ENCODE measurements around the gene CHAC2. TPM values are rescaled to one million over a fixed set of nuclear protein-coding genes. Genes with fewer than 3 reads are reported as not detected.

Gene CHAC2
- total and polyA plus RNA-seq, 2 of the 4 experiments (the other 2 are of a cell fraction) = 2.4 to 3.9 TPM

GRCh38 chr2:53753041-53753440, 14.6 kb upstream of the CHAC2 start:
- no peak overlapping the region for H3K14ac ChIP-seq (replicated peaks; ENCODE audit: low read depth, low read length)
- H2AFZ ChIP-seq (replicated peaks; ENCODE audit: low read length, poor library complexity) = no peak overlapping the region
- H3K79me1 ChIP-seq (ENCODE audit: low read depth in 1 of 2, low read length in 2 of 2) = peaks cover 0 to 9% of the 10 kb centered on the region in 2 experiments; a peak in 2 of 4 replicates
- TF ChIP-seq RAD21 (IDR thresholded peaks at IDR 0.05; ENCODE audit: low read length) (no peak), MAFK (IDR thresholded peaks at IDR 0.05; ENCODE audit: low read depth, low read length) (no peak), CTCF (conservative IDR thresholded peaks at IDR 0.05; ENCODE audit: low read depth, low read length) (no peak), SMC3 (IDR thresholded peaks at IDR 0.05; ENCODE audit: low read depth, low read length) (no peak), RFX5 (IDR thresholded peaks at IDR 0.05; ENCODE audit: low read depth, low read length) (no peak), ELK1 (IDR thresholded peaks at IDR 0.05; ENCODE audit: borderline replicate concordance, low read depth, low read length) (no peak), FOS (IDR thresholded peaks at IDR 0.05; ENCODE audit: low read depth, low read length) (no peak), USF2 (IDR thresholded peaks at IDR 0.05; ENCODE audit: low read depth, low read length) (no peak), POLR2A (IDR thresholded peaks at IDR 0.05; ENCODE audit: low read depth, low read length) (no peak), NFE2L2 (IDR thresholded peaks at IDR 0.05; ENCODE audit: low read depth, low read length) (no peak), CHD1 (IDR thresholded peaks at IDR 0.05; ENCODE audit: low read depth, low read length) (no peak), MAZ (IDR thresholded peaks at IDR 0.05; ENCODE audit: borderline replicate concordance, low read depth, low read length) (no peak), BHLHE40 (IDR thresholded peaks at IDR 0.05; ENCODE audit: low read depth, low read length) (no peak), MXI1 (IDR thresholded peaks at IDR 0.05; ENCODE audit: borderline replicate concordance, low read depth, low read length) (no peak), RCOR1 (IDR thresholded peaks at IDR 0.05; ENCODE audit: insufficient replicate concordance, low read length) (no peak), CEBPB (IDR thresholded peaks at IDR 0.05; ENCODE audit: low read depth, low read length) (no peak)
- H3K4me3 ChIP-seq (ENCODE audit: insufficient read depth, low read depth, low read length) = no peak overlapping the region
- intact Hi-C loops (cut with micrococcal nuclease) (no loop called here), in situ Hi-C loops (cut with MboI; ENCODE audit: low sequenced_read_pairs) (no loop called here), dilution Hi-C loops (cut with HindIII; ENCODE audit: low sequenced_read_pairs, unreplicated experiment) (no loop called here)
- no peak overlapping the region for H4K8ac ChIP-seq (ENCODE audit: low read depth in 2 of 2, low read length in 2 of 2)
- H3K23ac ChIP-seq (ENCODE audit: low read depth, low read length) = no peak overlapping the region
- no peak overlapping the region for H2BK20ac ChIP-seq (ENCODE audit: low read depth, low read length)
- no peak overlapping the region for H2BK120ac ChIP-seq (ENCODE audit: low read depth, low read length)
- H3K4me1 ChIP-seq (ENCODE audit: control insufficient read depth, insufficient read depth, low read length) = no peaks in the 10 kb centered on the region
- no peak overlapping the region for H2BK5ac ChIP-seq (ENCODE audit: low read depth, low read length, poor library complexity, severe bottlenecking)
- CTCF ChIA-PET = interaction anchor here (0.7 kb wide), 1 partner anchor 323 kb away, joined by 5 read pairs; no protein-coding TSS in a partner anchor
- H2AK5ac ChIP-seq (ENCODE audit: low read depth, low read length) = no peak overlapping the region
- H2BK15ac ChIP-seq (ENCODE audit: low read depth, low read length) = no peak overlapping the region
- H3K36me3 ChIP-seq (ENCODE audit: control insufficient read depth, insufficient read depth, low read length) = peaks cover 10% of the 10 kb centered on the region
- H3K9me1 ChIP-seq (ENCODE audit: insufficient read depth, low read length) = peaks cover 4% of the 10 kb centered on the region; the same call in 1 of the 2 replicates
- H4K5ac ChIP-seq (ENCODE audit: low read depth, low read length) = no peak overlapping the region
- no peak overlapping the region for H3K56ac ChIP-seq (ENCODE audit: extremely low read depth, insufficient read depth, low read length)
- H3K27ac ChIP-seq (ENCODE audit: insufficient read depth, low read length) = no peak overlapping the region
- no peak overlapping the region for H3K18ac ChIP-seq (ENCODE audit: low read depth, low read length)
- no peak overlapping the region for H3K9ac ChIP-seq (ENCODE audit: low read depth, low read length)
- H2AK9ac ChIP-seq (replicated peaks; ENCODE audit: low read depth, low read length, poor library complexity) = no peak overlapping the region
- H4K91ac ChIP-seq (ENCODE audit: insufficient read depth, low read depth, low read length) = no peak overlapping the region
- no peak for ATAC-seq (ENCODE audit: low read depth)
- H3K4ac ChIP-seq (ENCODE audit: low read depth, low read length) = no peak overlapping the region
- POLR2A ChIA-PET (ENCODE audit: unreplicated experiment) = no interaction called here
- H3K4me2 ChIP-seq (ENCODE audit: low read depth, low read length) = no peak overlapping the region
- no TSS peak for BruUV-seq (replicated peaks)
- DNase-seq = no peak
- H4K20me1 ChIP-seq (ENCODE audit: insufficient read depth, low read length) = no peaks in the 10 kb centered on the region
- no peaks in the 10 kb centered on the region; the same call in 1 of the 2 replicates for H3K9me3 ChIP-seq (ENCODE audit: control insufficient read depth, insufficient read depth, low read length)
- H3K27me3 ChIP-seq (ENCODE audit: control insufficient read depth, insufficient read depth, low read length) = no peaks in the 10 kb centered on the region

Data from IMR-90 (cell line).